Urinary bladder (tissue), 4 donors: ENCODE data around the gene SHF. TPM values are rescaled to one million over a fixed set of nuclear protein-coding genes. Genes with fewer than 3 reads are reported as not detected.

ENCODE experiments used
- DNase-seq: peaks from one replicate; pipeline ENCODE4 v3.0.0-alpha.2; 2015; ENCODE audit errors: extremely low spot score
- H3K27ac ChIP-seq: one replicate; pipeline ENCODE4 v1.5.1; 2013; ENCODE audit warnings: low read depth, mild to moderate bottlenecking, moderate library complexity
- H3K36me3 ChIP-seq: one replicate; pipeline ENCODE4 v1.6.1; 2013; ENCODE audit warnings: mild to moderate bottlenecking, moderate library complexity; ENCODE audit not compliant: insufficient read depth
- H3K4me1 ChIP-seq: one replicate; pipeline ENCODE4 v1.6.1; 2013; ENCODE audit warnings: mild to moderate bottlenecking, moderate library complexity; ENCODE audit not compliant: insufficient read depth
- H3K4me3 ChIP-seq: one replicate; pipeline ENCODE4 v1.5.1; 2013; ENCODE audit warnings: low read depth, low read length
- WGBS: extraction: QIAGEN DNeasy Blood & Tissue Kit; methylation state at CpG from one replicate; pipeline ENCODE4 v1.1.7; 2013; 5-methylcytosine and 5-hydroxymethylcytosine counted together
- polyA plus RNA-seq: library from polyadenylated mRNA; stranded (reverse); fragments of 200-250 nt; gene quantifications from one replicate; pipeline ENCODE4 v1.2.3, GENCODE V29; 2013
- total RNA-seq: library from RNA; depleted of rRNA; stranded (reverse); fragments of >200 nt; gene quantifications from one replicate; pipeline ENCODE4 v1.2.3, GENCODE V29; 2014
- donor health status: healthy with polysubstance abuse.
- donor health status: healthy.

The SHF gene
- total and polyA plus RNA-seq, 2 donors, result 11.4 to 13.4 TPM

GRCh38 chr15:45212493-45212892, 24.7 kb upstream of the SHF start:
- no peaks in the 10 kb centered on the region for H3K4me1 ChIP-seq
- DNase-seq, result no peak
- 78% methylated on average over 1 of the region's 1 CpG for WGBS
- no peak overlapping the region for H3K27ac ChIP-seq
- no peaks in the 10 kb centered on the region for H3K36me3 ChIP-seq
- no peak overlapping the region for H3K4me3 ChIP-seq

- Histone ChIP-seq H3K27ac (no peak overlapping the region), H3K4me3 (no peak overlapping the region), H3K4me1 (no peaks in the 10 kb centered on the region), H3K36me3 (no peaks in the 10 kb centered on the region)
- WGBS, result 1% methylated on average over 2 of the region's 2 CpGs
- no peak for DNase-seq
Observed at GRCh38 chr15:45205192-45205591, 17.4 kb upstream of the SHF start.

GRCh38 chr15:45203182-45203581, 15.4 kb upstream of the SHF start:
- no peaks in the 10 kb centered on the region for H3K36me3 ChIP-seq
- H3K4me3 ChIP-seq, result no peak overlapping the region
- WGBS, result 59% methylated on average over 4 of the region's 4 CpGs
- DNase-seq, result no peak
- no peak overlapping the region for H3K27ac ChIP-seq
- H3K4me1 ChIP-seq, result no peaks in the 10 kb centered on the region

- H3K4me1 ChIP-seq, result no peaks in the 10 kb centered on the region
- H3K27ac ChIP-seq, result no peak overlapping the region
- no peaks in the 10 kb centered on the region for H3K36me3 ChIP-seq
- DNase-seq, result no peak
- 86% methylated on average over 7 of the region's 7 CpGs for whole genome bisulfite sequencing
- H3K4me3 ChIP-seq, result no peak overlapping the region
Observed at GRCh38 chr15:45201869-45202268, 14.1 kb upstream of the SHF start.

GRCh38 chr15:45201557-45201859, 13.7 kb upstream of the SHF start:
- Histone ChIP-seq H3K36me3 (no peaks in the 10 kb centered on the region), H3K27ac (peak overlapping the region; percentile 93), H3K4me3 (no peak overlapping the region), H3K4me1 (no peaks in the 10 kb centered on the region)
- WGBS, result 84% methylated on average over 3 of the region's 3 CpGs
- no peak for DNase-seq

- DNase-seq, result peak; percentile 65
- H3K4me3 ChIP-seq, result peak overlapping the region; percentile 33
- H3K36me3 ChIP-seq, result no peaks in the 10 kb centered on the region
- WGBS, result 5% methylated on average over 34 of the region's 34 CpGs
- H3K4me1 ChIP-seq, result no peaks in the 10 kb centered on the region
- peak overlapping the region; percentile 93 for H3K27ac ChIP-seq
Observed at GRCh38 chr15:45200799-45201556, 13.2 kb upstream of the SHF start.

- H3K4me3 ChIP-seq, result peak overlapping the region; percentile 33
- peak; percentile 92 for DNase-seq
- under 1% methylated on average over 34 of the region's 34 CpGs for WGBS
Observed at GRCh38 chr15:45200001-45200798, 12.4 kb upstream of the SHF start.

GRCh38 chr15:45199136-45199810, 11.5 kb upstream of the SHF start:
- no peaks in the 10 kb centered on the region for H3K4me1 ChIP-seq
- WGBS, result under 1% methylated on average over 25 of the region's 25 CpGs
- peak overlapping the region; percentile 55 for H3K4me3 ChIP-seq
- H3K27ac ChIP-seq, result peak overlapping the region; percentile 98
- no peaks in the 10 kb centered on the region for H3K36me3 ChIP-seq
- DNase-seq, result peak; percentile 23

More at GRCh38 chr15:45200001-45200798, 12.4 kb upstream of the SHF start:
- no peaks in the 10 kb centered on the region for H3K36me3 ChIP-seq
- peak overlapping the region; percentile 93 for H3K27ac ChIP-seq
- H3K4me1 ChIP-seq, result no peaks in the 10 kb centered on the region

GRCh38 chr15:45198337-45199135, 10.8 kb upstream of the SHF start:
- H3K36me3 ChIP-seq, result no peaks in the 10 kb centered on the region
- H3K27ac ChIP-seq, result peak overlapping the region; percentile 98
- no peaks in the 10 kb centered on the region for H3K4me1 ChIP-seq
- under 1% methylated on average over 42 of the region's 42 CpGs for WGBS
- peak; percentile 97 for DNase-seq
- peak overlapping the region; percentile 55 for H3K4me3 ChIP-seq

- WGBS, result 82% methylated on average over 3 of the region's 3 CpGs
- no peak overlapping the region for H3K27ac ChIP-seq
- no peak overlapping the region for H3K4me3 ChIP-seq
Observed at GRCh38 chr15:45197512-45197911, 9.7 kb upstream of the SHF start.

GRCh38 chr15:45187578-45187893, 230 bp downstream of the SHF start:
- Histone ChIP-seq H3K4me3 (peak overlapping the region; percentile 82), H3K27ac (peak overlapping the region; percentile 56), H3K4me1 (no peaks in the 10 kb centered on the region), H3K36me3 (no peaks in the 10 kb centered on the region)
- no peak for DNase-seq
- 3% methylated on average over 42 of the region's 43 CpGs for WGBS

More at GRCh38 chr15:45197512-45197911, 9.7 kb upstream of the SHF start:
- Histone ChIP-seq H3K4me1 (no peaks in the 10 kb centered on the region), H3K36me3 (no peaks in the 10 kb centered on the region)
- no peak for DNase-seq

- H3K27ac ChIP-seq, result peak overlapping the region; percentile 56
- no peak for DNase-seq
- WGBS, result 13% methylated on average over 42 of the region's 42 CpGs
- H3K36me3 ChIP-seq, result no peaks in the 10 kb centered on the region
- H3K4me1 ChIP-seq, result no peaks in the 10 kb centered on the region
- H3K4me3 ChIP-seq, result peak overlapping the region; percentile 82
Observed at GRCh38 chr15:45186771-45187577, 792 bp downstream of the SHF start.
